Measurements from ENCODE around the gene BRF1. TPM values are rescaled to one million over a fixed set of nuclear protein-coding genes. Genes with fewer than 3 reads are reported as not detected.
"Not testable (repeated sequence)": the region's sequence is repeated elsewhere in the genome, so short reads cannot be mapped to it uniquely, and the experiment has no call there.

BRF1 gene
- total RNA-seq, 4 donors from 2014 or later: 37.9 to 102 (median 52.5) TPM

- Histone ChIP-seq H3K9me3 (no peaks in the 10 kb centered on the region), H3K4me1 (peaks cover 22% of the 10 kb centered on the region), H3K36me3 (no peaks in the 10 kb centered on the region), H3K4me3 (no peak overlapping the region), H3K27me3 (no peaks in the 10 kb centered on the region), H3K27ac (no peak overlapping the region)
- 80% methylated on average over 17 of the region's 26 CpGs for WGBS
- DNase-seq (ENCODE audit: low spot score in 2 of 2): no peak
- TF ChIP-seq CTCF (IDR thresholded peaks at IDR 0.05) (no peak), POLR2AphosphoS5 (IDR thresholded peaks at IDR 0.05) (no peak), EP300 (IDR thresholded peaks at IDR 0.05) (no peak), POLR2A (IDR thresholded peaks at IDR 0.05) (no peak)
Observed at GRCh38 chr14:105292826-105293711, 7.7 kb downstream of the BRF1 start.

DNA sequence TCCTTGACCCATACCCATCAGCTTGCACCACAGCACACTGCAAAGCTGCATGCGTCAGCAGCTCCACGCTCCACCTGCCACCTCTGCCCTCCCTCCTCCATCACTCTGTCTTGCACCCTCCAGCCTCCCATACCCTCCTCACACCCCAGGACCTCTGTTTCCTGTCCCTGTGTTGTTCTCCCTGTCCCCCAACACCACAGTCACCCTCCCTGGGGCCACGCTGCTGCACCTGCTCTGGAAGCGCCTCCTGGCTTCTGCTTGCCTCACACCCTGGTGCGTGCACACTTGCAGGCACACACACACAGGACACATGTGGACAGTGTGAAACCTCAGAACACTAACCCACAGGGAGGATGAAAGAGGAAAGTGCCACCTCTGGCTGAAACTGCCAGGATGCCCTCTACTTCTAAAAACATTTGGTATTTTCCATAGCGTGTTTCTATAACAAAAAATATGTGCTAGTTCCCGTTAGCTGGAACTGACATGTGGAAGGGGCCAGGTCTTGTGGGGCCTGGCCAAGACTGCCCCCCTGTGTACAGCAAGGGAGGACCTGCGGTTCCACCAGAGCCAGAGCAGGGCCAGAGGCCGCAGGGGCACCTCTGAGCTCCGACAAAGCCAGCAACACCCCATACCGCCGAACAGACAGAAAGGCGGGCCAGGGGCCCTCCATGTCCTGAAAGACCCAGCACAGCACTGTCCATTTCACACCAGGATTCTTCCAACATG is 10.0 kb downstream of the BRF1 start:
- DNase-seq (ENCODE audit: low spot score in 2 of 2): no peak
- peaks cover 22% of the 10 kb centered on the region for H3K4me1 ChIP-seq
- 85% methylated on average over 13 of the region's 13 CpGs for WGBS
- no peak overlapping the region for H3K27ac ChIP-seq
- TF ChIP-seq EP300 (IDR thresholded peaks at IDR 0.05): no peak
- no peak for TF ChIP-seq POLR2AphosphoS5 (IDR thresholded peaks at IDR 0.05)
- no peak for TF ChIP-seq POLR2A (IDR thresholded peaks at IDR 0.05)
- no peak for TF ChIP-seq CTCF (IDR thresholded peaks at IDR 0.05)
- no peak overlapping the region for H3K4me3 ChIP-seq
- H3K36me3 ChIP-seq: no peaks in the 10 kb centered on the region
- H3K27me3 ChIP-seq: no peaks in the 10 kb centered on the region
- no peaks in the 10 kb centered on the region for H3K9me3 ChIP-seq

DNA sequence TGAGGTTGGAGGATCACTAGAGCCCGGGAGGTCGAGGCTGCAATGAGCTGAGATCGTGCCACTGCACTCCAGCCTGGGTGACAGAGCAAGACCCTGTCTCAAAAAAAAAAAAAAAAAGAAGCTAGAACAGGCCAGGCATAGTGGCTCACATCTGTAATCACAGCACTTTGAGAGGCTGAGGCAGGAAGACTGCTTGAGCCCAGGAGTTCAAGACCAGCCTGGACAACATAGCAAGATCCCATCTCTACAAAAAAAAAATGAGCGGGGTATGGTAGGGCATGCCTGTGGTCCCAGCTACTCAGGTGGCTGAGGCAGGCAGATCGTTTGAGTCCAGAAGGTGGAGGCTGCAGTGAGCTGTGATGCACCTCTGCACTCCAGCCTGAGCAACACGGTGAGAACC is 11.9 kb downstream of the BRF1 start:
- WGBS: 91% methylated on average over 6 of the region's 6 CpGs

GRCh38 chr14:105287249-105288102 is 13.3 kb downstream of the BRF1 start:
- WGBS: 84% methylated on average over 18 of the region's 24 CpGs
- TF ChIP-seq CTCF (IDR thresholded peaks at IDR 0.05) (no peak), EP300 (IDR thresholded peaks at IDR 0.05) (no peak), POLR2AphosphoS5 (IDR thresholded peaks at IDR 0.05) (no peak), POLR2A (IDR thresholded peaks at IDR 0.05) (no peak)

More for the DNA sequence above, 11.9 kb downstream of the BRF1 start:
- H3K27ac ChIP-seq; H3K27me3 ChIP-seq; H3K36me3 ChIP-seq; H3K4me3 ChIP-seq; DNase-seq (ENCODE audit: low spot score in 2 of 2); H3K9me3 ChIP-seq: not testable (repeated sequence)
- peaks cover 17% of the 10 kb centered on the region for H3K4me1 ChIP-seq

DNA sequence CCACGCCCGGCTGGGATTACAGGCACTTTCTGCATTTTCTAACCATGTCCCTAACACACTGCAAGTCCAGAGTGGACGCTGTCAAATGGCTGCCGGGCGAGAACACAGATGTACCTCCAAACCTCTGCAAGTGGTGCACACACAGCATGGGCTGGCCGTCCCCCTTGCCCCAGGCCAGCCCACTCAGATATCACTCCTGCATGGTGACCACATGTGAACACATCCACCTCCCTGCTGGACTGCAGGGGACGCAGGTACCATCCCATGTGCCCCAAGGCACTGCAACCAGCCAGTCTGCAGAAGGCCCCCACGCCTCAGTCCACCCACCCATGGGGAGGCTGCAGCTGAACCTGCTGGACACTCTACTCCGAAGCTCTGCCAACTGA is 14.0 kb downstream of the BRF1 start:
- TF ChIP-seq EP300 (IDR thresholded peaks at IDR 0.05): no peak
- no peak for TF ChIP-seq CTCF (IDR thresholded peaks at IDR 0.05)
- TF ChIP-seq POLR2A (IDR thresholded peaks at IDR 0.05): no peak
- TF ChIP-seq POLR2AphosphoS5 (IDR thresholded peaks at IDR 0.05): no peak
- 94% methylated on average over 6 of the region's 9 CpGs for WGBS
- H3K9me3 ChIP-seq: no peaks in the 10 kb centered on the region
- H3K27me3 ChIP-seq: no peaks in the 10 kb centered on the region
- no peak for DNase-seq (ENCODE audit: low spot score in 2 of 2)
- no peaks in the 10 kb centered on the region for H3K4me1 ChIP-seq
- H3K4me3 ChIP-seq: no peak overlapping the region
- H3K27ac ChIP-seq: no peak overlapping the region
- H3K36me3 ChIP-seq: peaks cover 8% of the 10 kb centered on the region

More at GRCh38 chr14:105287249-105288102, 13.3 kb downstream of the BRF1 start:
- Histone ChIP-seq H3K4me3 (no peak overlapping the region), H3K4me1 (peaks cover 2% of the 10 kb centered on the region), H3K27me3 (no peaks in the 10 kb centered on the region), H3K27ac (no peak overlapping the region), H3K36me3 (peaks cover 8% of the 10 kb centered on the region), H3K9me3 (no peaks in the 10 kb centered on the region)
- no peak for DNase-seq (ENCODE audit: low spot score in 2 of 2)

Data from suprapubic skin (tissue), 4 donors.